NCI-H460 (cell line): ENCODE measurements around the gene SETD2. TPM values are rescaled to one million over a fixed set of nuclear protein-coding genes. Genes with fewer than 3 reads are reported as not detected.

Experiments used
- DNase-seq: peaks from one replicate; pipeline ENCODE4 v3.0.0-alpha.2; 2016; ENCODE audit warnings: low read depth; ENCODE audit errors: extremely low read depth
- total RNA-seq: library from RNA; depleted of rRNA; stranded (reverse); fragments of >200 nt; shearing (Covaris generic); gene quantifications from 2 replicates; pipeline ENCODE4 v1.2.3, GENCODE V29; 2014

SETD2 gene
- total RNA-seq, 1 experiment from 2014 or later, result 17.6 TPM

DNA sequence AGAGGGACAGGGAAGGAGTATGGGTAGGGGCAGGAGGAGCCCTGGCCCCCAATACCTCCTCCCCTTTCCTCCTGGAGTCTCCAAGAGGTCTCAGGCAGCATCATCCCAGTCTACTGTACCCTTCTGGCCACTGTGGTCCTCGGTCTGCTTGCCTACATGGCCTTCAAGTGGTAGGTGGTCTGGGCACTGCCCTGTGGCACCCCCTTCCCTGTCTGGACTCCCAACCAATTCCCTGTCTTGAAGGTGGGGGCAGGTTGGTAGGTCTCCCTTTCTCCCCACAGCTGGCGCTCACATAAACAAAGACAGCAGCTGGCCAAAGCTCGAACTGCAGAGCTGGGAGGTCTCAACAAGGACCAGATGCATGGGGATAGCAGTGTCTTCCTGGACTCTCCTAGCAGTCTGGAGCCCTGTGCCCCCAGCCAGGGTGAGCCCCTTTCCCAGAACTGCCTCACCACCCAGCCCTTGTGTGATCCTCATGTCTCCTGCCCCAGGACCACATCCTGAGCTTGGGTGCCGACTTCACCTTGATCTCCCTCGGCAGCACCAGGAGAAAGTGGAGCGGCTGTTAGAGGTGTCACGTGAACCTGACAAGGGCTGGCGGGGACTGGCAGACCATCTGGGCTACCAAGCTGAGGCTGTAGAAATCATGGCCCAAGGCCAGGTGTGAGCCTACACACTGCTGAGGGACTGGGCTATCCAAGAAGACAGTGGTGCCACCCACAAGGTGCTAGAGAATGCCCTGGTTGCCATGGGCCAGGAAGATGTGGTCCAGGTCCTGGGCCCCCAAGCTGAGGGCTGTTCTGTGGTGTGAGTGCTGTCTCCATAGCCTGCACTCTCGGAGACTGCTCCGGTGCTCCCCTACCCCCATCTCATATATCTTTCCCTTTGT is 151.3 kb downstream of the SETD2 start:
- no peak for DNase-seq

DNA sequence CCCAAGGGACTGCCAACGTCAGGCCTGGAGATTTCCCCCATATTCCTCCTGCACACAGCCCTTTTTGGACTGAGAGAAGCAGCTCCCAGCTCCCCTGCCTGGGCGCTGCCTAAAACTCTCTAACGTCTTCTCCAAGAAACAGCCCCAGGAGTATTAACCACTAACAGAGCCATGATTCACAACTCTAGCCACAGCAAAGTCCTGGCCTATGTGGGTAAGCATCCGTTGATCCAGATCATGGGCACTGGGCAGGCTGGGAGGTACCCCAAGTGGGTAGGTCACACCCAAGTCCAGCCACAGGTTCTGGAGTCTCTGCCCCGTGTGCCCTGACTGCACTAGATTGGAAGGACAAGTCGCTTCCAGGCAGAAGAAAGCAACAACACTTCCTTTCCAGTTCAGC is 152.5 kb downstream of the SETD2 start:
- no peak for DNase-seq

GRCh38 chr3:47010910-47011309 is 153.0 kb downstream of the SETD2 start:
- no peak for DNase-seq

DNA sequence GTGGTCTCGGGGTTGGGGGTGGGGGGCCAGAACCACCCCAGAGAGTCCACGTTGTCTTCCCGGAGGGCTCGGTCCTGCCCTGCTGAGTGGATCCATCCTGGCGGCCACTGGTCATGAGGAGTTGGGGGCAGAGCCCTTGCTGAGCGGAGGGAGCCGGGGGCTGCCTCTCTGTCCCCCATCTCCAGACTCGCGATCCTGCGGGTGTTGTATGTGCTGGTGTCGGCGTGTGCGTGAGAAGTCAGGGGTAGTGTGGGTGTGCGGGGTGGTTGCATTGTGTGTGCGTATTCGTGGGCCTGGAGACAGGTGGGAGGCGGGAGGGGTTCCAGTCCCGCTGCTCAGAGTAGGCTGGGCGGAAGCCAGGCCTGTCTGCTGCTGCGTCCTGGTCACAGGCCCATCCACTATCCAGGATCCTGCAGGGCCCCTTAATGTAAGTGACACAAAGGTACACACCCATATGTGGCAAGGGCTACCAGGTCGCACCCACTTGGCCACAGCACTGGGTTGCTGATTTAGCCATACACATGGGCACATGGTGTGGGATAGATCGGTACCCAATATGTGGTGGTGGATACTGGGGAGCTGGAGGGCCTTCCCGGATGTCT is 153.7 kb downstream of the SETD2 start:
- no peak for DNase-seq

- no peak for DNase-seq
These were observed 154.4 kb downstream of the SETD2 start for GRCh38 chr3:47009225-47010110.

- DNase-seq, result no peak
These were observed 155.1 kb downstream of the SETD2 start for GRCh38 chr3:47008851-47009224.

GRCh38 chr3:47008234-47008796 is 155.6 kb downstream of the SETD2 start:
- no peak for DNase-seq

DNA sequence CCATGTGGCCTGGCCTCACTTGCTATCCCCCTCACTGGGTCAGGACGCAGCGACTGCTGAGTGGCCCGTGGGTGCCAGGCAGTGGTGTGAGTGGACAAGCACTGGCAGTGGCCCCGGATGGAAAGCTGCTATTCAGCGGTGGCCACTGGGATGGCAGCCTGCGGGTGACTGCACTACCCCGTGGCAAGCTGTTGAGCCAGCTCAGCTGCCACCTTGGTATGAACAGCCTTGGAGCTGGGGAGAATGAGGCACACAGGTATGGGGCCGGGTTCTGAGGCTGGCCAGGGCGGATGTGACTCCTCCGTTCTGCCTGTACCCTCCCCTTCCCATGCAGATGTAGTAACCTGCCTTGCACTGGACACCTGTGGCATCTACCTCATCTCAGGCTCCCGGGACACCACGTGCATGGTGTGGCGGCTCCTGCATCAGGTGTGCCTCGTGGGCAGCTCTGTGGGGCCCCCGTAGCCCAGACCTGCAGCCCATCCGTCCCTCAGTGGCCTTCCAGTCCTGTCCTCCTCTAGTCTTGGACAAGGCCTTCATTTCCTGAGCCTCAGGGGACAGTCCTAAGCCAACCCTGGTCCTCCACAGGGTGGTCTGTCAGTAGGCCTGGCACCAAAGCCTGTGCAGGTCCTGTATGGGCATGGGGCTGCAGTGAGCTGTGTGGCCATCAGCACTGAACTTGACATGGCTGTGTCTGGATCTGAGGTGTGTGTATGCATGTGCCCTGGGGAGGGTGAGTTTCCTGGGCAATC is 156.3 kb downstream of the SETD2 start:
- DNase-seq, result no peak

- DNase-seq, result no peak
These were observed 156.9 kb downstream of the SETD2 start for GRCh38 chr3:47007001-47007400.

GRCh38 chr3:47006145-47006651 is 157.7 kb downstream of the SETD2 start:
- DNase-seq, result no peak

DNA sequence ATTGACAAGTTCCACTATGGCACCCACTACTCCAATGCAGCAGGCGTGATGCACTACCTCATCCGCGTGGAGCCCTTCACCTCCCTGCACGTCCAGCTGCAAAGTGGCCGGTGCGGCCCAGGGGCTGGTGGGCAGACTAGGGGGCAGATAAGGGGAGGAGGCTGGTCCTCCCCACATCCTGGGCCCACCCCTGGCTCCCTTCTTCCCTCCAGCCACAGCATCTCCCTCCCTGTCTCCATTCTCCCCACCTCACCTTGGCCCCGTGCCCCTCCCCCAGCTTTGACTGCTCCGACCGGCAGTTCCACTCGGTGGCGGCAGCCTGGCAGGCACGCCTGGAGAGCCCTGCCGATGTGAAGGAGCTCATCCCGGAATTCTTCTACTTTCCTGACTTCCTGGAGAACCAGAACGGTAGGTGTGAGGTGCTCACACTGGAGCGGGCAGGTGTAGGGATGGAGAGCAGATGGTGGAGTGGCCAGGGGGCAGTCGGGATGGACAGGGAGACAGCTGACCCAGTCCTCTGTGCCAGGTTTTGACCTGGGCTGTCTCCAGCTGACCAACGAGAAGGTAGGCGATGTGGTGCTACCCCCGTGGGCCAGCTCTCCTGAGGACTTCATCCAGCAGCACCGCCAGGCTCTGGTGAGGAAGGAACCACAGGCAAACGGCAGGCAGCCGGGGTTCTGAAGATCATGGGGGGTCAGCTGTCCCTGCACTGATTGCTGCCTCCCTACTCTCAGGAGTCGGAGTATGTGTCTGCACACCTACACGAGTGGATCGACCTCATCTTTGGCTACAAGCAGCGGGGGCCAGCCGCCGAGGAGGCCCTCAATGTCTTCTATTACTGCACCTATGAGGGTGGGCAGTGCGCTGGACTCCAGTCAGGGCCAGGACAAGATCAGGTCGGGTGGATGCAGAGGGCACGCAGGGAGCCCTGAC is 158.4 kb downstream of the SETD2 start:
- DNase-seq, result no peak

DNA sequence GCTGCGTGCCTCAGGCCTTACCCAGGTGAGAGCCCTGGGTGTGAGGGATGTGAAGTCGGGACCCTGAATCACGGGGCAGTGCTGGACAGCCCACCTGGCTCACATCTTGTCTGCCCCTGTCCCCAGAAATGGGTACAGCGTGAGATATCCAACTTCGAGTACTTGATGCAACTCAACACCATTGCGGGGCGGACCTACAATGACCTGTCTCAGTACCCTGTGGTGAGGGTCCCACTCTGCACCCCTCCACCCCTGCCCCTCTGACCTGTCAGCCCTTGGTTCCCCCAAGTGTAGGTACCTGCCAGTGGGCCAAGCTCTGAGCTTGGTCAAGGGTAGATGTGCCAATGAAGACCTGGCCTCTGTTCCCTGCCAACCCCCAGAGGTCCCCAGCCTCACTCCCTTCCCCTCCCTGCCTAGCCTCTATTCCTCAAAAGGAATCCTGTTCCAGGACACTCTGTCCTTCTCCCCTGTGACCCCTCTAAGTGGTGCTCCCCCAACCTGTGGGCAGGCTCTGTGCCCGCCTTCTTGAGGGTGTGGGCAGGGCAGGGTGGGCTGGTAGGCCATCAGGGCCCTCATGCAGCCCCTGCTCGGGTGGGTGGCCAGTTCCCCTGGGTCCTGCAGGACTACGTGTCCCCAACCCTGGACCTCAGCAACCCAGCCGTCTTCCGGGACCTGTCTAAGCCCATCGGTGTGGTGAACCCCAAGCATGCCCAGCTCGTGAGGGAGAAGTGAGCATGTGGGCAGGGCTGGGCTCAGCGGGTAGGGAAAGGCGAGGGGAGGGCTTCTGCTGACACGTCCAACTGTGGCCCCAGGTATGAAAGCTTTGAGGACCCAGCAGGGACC is 159.3 kb downstream of the SETD2 start:
- no peak for DNase-seq

GRCh38 chr3:47003461-47004368 is 160.2 kb downstream of the SETD2 start:
- no peak for DNase-seq

DNA sequence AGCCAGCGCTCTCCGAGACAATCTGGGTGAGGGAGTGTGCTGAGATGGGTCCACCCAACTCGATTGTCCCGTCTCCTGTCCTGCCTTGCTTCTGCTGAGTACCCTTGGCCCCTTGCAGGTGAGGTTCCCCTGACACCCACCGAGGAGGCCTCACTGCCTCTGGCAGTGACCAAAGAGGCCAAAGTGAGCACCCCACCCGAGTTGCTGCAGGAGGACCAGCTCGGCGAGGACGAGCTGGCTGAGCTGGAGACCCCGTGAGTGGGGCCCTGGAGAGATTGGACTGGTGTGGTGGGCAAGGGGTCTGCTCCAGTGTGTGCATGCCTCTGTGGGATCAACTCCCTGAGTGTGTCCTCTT is 160.9 kb downstream of the SETD2 start:
- no peak for DNase-seq

DNA sequence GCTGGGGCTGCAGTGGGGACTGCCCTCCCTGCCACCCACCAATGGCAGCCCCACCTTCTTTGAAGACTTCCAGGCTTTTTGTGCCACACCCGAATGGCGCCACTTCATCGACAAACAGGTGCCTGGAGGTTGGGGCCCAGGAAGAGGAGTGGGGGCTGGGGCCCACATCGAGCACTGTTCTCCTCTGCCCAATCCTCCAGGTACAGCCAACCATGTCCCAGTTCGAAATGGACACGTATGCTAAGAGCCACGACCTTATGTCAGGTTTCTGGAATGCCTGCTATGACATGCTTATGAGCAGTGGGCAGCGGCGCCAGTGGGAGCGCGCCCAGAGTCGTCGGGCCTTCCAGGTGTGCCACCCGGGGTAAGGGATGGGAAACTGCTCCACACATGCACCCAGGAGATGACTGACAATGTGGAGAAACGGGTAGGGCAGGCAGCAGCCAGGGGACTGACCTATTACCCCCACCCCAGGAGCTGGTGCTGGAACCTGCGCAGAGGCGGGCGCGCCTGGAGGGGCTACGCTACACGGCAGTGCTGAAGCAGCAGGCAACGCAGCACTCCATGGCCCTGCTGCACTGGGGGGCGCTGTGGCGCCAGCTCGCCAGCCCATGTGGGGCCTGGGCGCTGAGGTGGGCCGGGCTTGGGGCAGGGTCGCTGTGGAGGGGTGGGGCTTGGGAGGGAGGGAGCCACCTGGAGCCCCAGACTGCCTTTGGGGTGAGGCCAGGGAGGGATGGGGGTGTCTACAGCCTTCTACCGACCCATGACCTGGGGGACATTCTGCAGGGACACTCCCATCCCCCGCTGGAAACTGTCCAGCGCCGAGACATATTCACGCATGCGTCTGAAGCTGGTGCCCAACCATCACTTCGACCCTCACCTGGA is 161.5 kb downstream of the SETD2 start:
- no peak for DNase-seq

DNA sequence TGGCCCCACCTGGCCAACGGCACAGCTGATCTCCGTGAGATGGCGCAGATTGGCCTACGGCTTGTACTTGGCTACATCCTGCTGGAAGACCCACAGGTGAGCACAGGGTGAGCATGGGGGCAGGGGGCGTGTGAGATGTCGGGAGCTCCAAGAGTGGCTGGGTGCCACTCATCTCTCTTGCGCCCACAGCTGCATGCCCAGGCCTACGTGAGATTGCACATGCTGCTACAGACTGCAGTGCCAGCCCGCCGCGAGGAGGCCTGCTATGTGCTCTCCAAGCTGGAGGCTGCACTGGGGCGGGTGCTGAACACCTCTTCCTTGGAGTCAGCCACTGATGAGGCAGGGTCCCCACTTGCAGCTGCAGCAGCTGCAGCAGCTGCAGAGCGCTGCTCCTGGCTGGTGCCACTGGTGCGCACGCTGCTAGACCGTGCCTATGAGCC is 162.2 kb downstream of the SETD2 start:
- no peak for DNase-seq
